AML-193 (cell line): ENCODE results near the gene SLC29A4.

ENCODE experiments used
- DNase-seq, 2 experiments: peaks; one replicate each; lab custom pipeline; 2025; lab: John Stamatoyannopoulos, UW

Gene SLC29A4

DNA sequence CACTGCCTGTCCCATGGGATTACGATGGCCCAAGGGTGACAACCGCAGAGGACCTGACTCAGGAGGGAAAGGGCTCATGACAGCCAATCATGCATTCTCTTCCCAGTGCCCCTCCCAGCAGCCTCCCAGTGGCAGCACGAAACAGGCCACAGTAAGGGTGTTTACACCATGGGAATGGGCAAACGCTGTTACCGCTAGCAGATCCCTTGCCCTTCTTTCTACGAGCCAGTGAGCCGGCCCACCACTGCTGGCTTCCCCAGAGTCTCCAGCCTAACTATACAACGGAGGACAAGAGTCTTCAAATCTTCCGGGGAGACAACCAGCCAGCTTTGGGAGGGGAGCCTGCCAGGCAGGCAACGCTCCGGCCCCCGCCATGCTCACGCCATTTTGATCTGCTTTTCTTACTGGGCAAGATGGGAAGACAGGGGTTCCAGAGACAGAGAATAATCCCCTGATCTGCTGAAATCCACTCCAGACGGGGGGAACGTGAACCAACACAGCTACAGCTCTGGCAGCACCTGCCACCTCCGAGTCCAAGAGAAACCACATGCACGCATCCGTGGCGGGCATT lies 69.8 kb downstream of the SLC29A4 start:
- no peak for DNase-seq

DNA sequence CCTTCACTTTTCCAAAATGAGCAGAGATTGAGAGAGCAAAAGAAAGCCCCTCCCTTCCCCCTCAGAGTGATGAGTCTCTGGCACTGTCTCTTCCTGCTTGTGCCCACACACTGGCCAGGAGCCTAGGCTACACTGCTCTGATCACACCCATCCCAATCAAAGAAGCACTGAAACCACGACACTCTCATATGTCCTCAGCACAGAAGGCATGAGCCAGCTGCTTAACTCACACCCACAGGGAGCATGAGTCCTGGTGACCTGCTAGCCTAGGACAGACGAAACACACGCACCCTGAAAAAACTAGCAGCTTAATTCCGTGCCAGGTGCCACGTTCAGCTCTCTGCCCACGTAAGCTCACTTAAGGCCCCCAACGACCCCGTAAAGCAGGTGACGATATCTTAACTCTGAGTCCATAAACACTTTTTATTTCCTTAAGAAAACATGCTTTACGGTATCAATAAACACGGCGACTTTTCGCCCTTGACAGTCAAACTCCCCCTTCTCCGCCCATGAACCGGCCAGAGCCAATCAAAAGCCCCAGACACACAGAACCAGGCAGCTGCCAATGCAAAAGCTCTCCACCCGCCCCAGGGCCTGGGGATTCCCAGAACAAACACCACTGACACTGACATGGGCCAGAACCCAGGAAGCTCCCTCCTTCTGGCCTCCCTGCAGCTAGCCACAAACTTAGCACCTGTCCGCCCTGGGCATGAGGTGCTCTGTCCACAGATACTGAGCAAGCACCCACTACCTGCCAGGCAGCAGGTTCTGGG lies 71.9 kb downstream of the SLC29A4 start:
- no peak for DNase-seq
